OCI-LY7 (cell line): ENCODE data around the gene PRR16.

ENCODE experiments used
- CTCF ChIP-seq: fragments of 200-600 bp; sonication (generic); conservative IDR thresholded peaks from 2 replicates; pipeline ENCODE4 v1.5.1; 2014; ENCODE audit warnings: mild to moderate bottlenecking, antibody characterized with exemption, low read length, moderate library complexity, mixed read lengths
- EZH2phosphoT487 ChIP-seq: fragments of 200-600 bp; sonication (generic); IDR thresholded peaks from 2 replicates; pipeline ENCODE4 v1.6.1; 2018; ENCODE audit warnings: low read depth, borderline replicate concordance, mild to moderate bottlenecking, mixed run types, antibody characterized with exemption, low read length, moderate library complexity, mixed read lengths

- TF ChIP-seq CTCF: no peak
- no peak for TF ChIP-seq EZH2phosphoT487
Measured at GRCh38 chr5:120564013-120564412, 99.9 kb downstream of the PRR16 start.
